Measurements from ENCODE around the gene ADCY10.

- TF ChIP-seq CTCF (IDR thresholded peaks at IDR 0.05; ENCODE audit: poor library complexity), result no peak
- TF ChIP-seq EZH2 (IDR thresholded peaks at IDR 0.05; ENCODE audit: borderline replicate concordance), result no peak
These were observed 42.6 kb downstream of the ADCY10 start for GRCh38 chr1:167871331-167871730.

All from hepatocyte (in vitro differentiated cells).